K562 (cell line): ENCODE results near the gene BATF.

Source experiments
- POLR2AphosphoS5 ChIP-seq: IDR thresholded peaks from 2 replicates; pipeline ENCODE4 v1.6.1; 2011; ENCODE audit warnings: mild to moderate bottlenecking, low read depth, low read length, moderate library complexity; ENCODE audit not compliant: control insufficient read depth, insufficient read depth
- SRF ChIP-seq, 2 experiments: fragments of 250-450, 450-650 bp in 1 of 2; sonication (Bioruptor Pico) in 1 of 2; sonication (generic) in 1 of 2; formaldehyde crosslinking; IDR thresholded peaks; 2 replicates each; pipeline versions ENCODE4 v1.5.0 to v1.5.1; 2020 to 2022; ENCODE audit warnings: mild to moderate bottlenecking in 1 of 2, missing genetic modification reagents in 1 of 2

DNA sequence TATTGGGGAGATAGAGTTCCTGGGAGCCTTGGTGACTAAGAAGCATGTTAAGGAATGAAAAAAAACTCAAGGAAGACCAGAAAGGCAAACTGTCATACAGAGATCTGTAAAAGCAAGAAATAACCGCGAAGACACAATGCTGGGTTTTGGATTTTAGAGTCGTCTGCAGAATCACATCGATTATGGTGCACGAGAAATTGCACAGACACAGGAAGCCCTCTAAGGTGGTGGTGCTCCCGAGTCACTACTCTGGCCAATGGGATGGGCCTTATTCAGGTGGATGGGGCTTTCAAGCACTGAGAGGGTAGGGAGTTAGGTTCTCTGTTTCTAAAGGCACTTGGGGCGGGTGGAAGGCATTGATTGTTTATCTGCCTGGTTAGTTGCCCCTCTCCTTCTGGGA lies 45.9 kb downstream of the BATF start:
- no peak for TF ChIP-seq SRF (CRISPR knock-in tag; IDR thresholded peaks at IDR 0.05)
- TF ChIP-seq POLR2AphosphoS5 = no peak
